ENCODE data around the gene APBA1. TPM values are rescaled to one million over a fixed set of nuclear protein-coding genes. Genes with fewer than 3 reads are reported as not detected.

Gene APBA1
- total and polyA plus RNA-seq, 2 donors (not counting 3 experiments of a cell fraction or from before 2014, with no cell fraction given): 6.1 to 11.3 TPM

DNA sequence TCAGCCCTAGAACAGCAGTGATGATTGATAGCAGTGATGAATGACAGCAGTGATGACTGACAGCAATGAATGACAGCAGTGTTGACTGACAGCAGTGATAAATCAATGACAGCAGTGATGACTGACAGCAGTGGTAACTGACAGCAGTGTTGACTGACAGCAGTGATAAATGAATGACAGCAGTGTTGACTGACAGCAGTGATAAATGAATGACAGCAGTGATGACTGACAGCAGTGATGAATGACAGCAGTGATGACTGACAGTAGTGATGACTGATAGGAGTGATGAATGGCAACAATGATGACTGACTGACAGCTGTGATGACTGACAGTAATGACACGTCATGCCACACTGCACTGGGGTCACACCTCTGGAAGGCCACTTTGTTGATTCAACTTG, 240.4 kb downstream of the APBA1 start:
- dilution Hi-C loops (cut with MboI; ENCODE audit: extremely low pct_ligation_motif_present, low sequenced_read_pairs) (no loop called here), intact Hi-C loops (cut with micrococcal nuclease) (no loop called here)
- CTCF ChIA-PET: interaction anchor here (0.7 kb wide), 1 partner anchor 9 kb away, joined by 3 read pairs; no protein-coding TSS in a partner anchor
- POLR2A ChIA-PET: no interaction called here
- Histone ChIP-seq H3K4me1 (ENCODE audit: control insufficient read depth, extremely low read depth, insufficient read depth, low read length) (no peaks in the 10 kb centered on the region), H4K20me1 (replicated peaks; ENCODE audit: control insufficient read depth, extremely low read depth, insufficient read depth, low read length) (no peaks in the 10 kb centered on the region), H3K27ac (ENCODE audit: insufficient read depth, low read depth, low read length) (no peak overlapping the region), H3K9ac (replicated peaks; ENCODE audit: extremely low read depth, insufficient read depth, low read length) (no peak overlapping the region), H2AFZ (ENCODE audit: low read depth, low read length) (no peak overlapping the region), H3K4me2 (ENCODE audit: insufficient read depth, low read length) (no peak overlapping the region), H3K79me2 (ENCODE audit: control insufficient read depth, insufficient read depth, low read length) (no peaks in the 10 kb centered on the region), H3K27me3 (ENCODE audit: control insufficient read depth in 2 of 2, insufficient read depth in 2 of 2, low read length in 2 of 2) (no peaks in the 10 kb centered on the region), H3K9me1 (replicated peaks; ENCODE audit: control insufficient read depth, extremely low read depth, insufficient read depth, low read length) (no peaks in the 10 kb centered on the region), H3K9me3 (replicated peaks; ENCODE audit: control insufficient read depth, insufficient read depth, low read length) (no peaks in the 10 kb centered on the region), H3K4me3 (replicated peaks in 1 of 3; ENCODE audit: insufficient read depth in 1 of 3, low read depth in 1 of 3, low read length in 3 of 3) (no peak overlapping the region), H3K36me3 (ENCODE audit: control insufficient read depth in 2 of 2, extremely low read depth in 1 of 2, insufficient read depth in 2 of 2, low read length in 2 of 2) (peaks cover 0 to 2% of the 10 kb centered on the region in 2 experiments)
- TF ChIP-seq, protein P1, sequence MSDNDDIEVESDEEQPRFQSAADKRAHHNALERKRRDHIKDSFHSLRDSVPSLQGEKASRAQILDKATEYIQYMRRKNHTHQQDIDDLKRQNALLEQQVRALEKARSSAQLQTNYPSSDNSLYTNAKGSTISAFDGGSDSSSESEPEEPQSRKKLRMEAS (IDR thresholded peaks at IDR 0.05; ENCODE audit: insufficient read depth, insufficient read length): no peak
- TF ChIP-seq, protein P2, sequence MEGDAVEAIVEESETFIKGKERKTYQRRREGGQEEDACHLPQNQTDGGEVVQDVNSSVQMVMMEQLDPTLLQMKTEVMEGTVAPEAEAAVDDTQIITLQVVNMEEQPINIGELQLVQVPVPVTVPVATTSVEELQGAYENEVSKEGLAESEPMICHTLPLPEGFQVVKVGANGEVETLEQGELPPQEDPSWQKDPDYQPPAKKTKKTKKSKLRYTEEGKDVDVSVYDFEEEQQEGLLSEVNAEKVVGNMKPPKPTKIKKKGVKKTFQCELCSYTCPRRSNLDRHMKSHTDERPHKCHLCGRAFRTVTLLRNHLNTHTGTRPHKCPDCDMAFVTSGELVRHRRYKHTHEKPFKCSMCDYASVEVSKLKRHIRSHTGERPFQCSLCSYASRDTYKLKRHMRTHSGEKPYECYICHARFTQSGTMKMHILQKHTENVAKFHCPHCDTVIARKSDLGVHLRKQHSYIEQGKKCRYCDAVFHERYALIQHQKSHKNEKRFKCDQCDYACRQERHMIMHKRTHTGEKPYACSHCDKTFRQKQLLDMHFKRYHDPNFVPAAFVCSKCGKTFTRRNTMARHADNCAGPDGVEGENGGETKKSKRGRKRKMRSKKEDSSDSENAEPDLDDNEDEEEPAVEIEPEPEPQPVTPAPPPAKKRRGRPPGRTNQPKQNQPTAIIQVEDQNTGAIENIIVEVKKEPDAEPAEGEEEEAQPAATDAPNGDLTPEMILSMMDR (IDR thresholded peaks at IDR 0.05; ENCODE audit: extremely low read depth in 1 of 2, insufficient read depth in 1 of 2, low read depth in 1 of 2, low read length in 2 of 2): no peak
- TF ChIP-seq EZH2 (IDR thresholded peaks at IDR 0.05; ENCODE audit: borderline replicate concordance, low read depth, low read length, severe bottlenecking) (no peak), GATA2 (IDR thresholded peaks at IDR 0.05; ENCODE audit: insufficient read depth, insufficient read length, low read depth, low read length) (no peak), JUN (IDR thresholded peaks at IDR 0.05; ENCODE audit: borderline replicate concordance, insufficient read depth, insufficient read length, low read depth) (no peak), POLR2A (IDR thresholded peaks at IDR 0.05; ENCODE audit: low read depth, low read length) (no peak), MYC (IDR thresholded peaks at IDR 0.05; ENCODE audit: low read depth, low read length) (no peak), POLR2AphosphoS5 (IDR thresholded peaks at IDR 0.05; ENCODE audit: insufficient read depth, low read depth, low read length) (no peak), FOS (IDR thresholded peaks at IDR 0.05; ENCODE audit: borderline replicate concordance, insufficient read depth, low read length) (no peak)
- FAIRE-seq: no peak
- DNase-seq (ENCODE audit: low read depth, low spot score): no peak
- no TSS peak for BruUV-seq (replicated peaks)
